Activated naive CD4-positive, alpha-beta T cell treated with Interleukin-2 at 50 U/mL for 16 hours (primary cell): Measurements from ENCODE around the gene HDAC6.

ENCODE experiments used
- DNase-seq: peaks from one replicate; pipeline ENCODE4 v3.0.0-alpha.2; 2020

Gene HDAC6

DNA sequence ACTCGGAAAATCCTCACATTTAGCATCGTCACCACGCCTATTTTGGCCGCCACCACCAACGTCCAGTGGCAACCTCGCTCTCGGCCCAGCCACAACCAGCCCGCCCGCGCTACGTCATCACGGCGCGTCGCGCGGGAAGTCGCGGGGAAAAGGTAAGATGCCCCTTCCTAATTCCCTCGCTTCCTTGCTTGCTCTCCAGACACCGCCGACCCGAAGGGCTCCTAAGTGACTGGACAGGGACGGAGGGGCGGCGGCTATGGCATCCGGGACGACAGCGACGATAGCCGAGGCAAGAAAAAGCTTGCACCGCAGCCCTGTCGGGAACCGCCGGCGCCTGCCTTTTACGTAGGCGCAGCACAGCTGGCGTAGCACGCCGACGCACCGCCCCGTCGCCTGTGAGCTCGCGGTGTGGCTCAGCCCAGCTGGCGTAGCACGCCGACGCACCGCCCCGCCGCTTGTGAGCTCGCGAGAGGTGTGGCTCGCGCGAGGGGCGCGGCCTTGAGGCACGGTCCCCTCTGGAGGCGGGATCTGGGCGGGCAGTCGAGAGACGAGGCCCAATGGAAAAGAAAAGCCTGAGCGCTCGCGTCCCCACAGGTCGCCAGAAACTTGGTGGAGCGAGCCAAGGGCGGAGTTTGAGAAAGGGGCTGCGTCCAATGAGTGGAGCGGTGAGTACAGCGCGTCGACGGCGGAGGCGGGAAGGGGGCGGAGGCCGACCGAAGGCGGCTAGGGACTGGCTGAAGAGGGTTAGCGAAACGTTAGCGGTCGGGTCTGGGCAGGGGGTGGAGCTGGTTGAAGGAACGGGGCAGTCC, at the start of gene HDAC6:
Gene HDAC6 (plus strand): TSS at position 788 of the 809 bp plus-strand sequence. CDS start 626 bp downstream, outside the sequence.
- DNase-seq: peak; percentile 95

DNA sequence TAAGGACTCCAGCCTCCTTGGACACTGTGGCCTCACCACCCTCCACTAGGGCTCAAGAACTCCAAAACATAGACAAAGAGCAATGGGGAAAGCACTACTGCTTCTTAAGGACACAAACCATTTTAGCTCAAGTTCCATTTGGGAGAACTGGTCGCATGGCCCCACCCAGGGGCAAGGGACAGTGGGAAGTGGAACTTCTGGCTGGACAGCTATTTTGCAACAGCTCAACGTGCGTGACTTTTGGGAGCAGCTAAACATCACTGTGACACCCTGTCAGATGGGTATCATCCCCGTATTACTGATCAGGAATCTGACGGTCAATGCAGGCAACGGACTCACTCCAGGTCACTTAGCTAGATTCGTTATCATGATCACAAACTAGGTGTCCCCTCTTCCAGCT, 49.4 kb upstream of the HDAC6 start:
- no peak for DNase-seq

DNA sequence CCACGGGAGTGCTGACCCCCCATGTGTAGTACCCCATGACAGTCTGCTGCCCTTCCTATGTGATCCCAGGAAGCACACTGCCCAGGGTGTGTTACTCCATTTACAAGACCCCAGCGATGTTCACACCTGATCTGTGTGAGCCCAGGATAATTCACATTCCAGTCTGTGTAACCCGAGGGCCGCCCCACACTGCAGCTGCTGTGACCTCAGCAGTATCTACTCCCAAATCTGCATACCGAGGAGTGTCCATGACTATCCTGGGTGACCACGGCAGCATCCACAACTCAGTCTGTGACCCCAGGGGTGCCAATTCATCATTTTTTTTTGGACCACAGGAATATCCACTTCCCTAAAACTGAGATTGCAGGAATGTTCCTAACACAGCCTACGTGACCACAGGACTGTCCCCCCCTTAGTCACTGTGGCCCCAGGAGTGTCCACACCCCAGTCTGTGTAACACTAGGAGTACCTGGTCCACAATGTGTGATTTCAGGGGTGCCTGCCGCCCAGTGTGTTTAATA, 48.1 kb upstream of the HDAC6 start:
- no peak for DNase-seq

DNA sequence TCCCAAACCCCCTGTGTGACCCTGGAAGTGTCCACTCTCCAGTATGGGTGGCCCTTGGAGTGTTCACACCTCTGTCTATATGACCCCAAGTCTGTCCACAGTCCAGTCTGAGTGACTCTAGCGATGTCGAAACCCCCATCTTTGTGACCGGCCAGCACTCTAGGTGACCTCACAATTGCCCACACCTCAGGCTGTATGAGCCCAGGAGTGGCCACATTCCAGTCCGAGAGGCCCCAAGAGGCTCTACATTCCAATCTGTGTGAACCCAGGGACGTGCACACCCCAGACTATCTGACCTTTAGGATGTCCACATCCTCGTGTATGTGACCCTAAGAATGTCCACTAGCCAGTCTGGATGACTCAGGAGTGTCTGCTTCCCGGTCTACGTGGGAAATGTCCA, 47.6 kb upstream of the HDAC6 start:
- no peak for DNase-seq

DNA sequence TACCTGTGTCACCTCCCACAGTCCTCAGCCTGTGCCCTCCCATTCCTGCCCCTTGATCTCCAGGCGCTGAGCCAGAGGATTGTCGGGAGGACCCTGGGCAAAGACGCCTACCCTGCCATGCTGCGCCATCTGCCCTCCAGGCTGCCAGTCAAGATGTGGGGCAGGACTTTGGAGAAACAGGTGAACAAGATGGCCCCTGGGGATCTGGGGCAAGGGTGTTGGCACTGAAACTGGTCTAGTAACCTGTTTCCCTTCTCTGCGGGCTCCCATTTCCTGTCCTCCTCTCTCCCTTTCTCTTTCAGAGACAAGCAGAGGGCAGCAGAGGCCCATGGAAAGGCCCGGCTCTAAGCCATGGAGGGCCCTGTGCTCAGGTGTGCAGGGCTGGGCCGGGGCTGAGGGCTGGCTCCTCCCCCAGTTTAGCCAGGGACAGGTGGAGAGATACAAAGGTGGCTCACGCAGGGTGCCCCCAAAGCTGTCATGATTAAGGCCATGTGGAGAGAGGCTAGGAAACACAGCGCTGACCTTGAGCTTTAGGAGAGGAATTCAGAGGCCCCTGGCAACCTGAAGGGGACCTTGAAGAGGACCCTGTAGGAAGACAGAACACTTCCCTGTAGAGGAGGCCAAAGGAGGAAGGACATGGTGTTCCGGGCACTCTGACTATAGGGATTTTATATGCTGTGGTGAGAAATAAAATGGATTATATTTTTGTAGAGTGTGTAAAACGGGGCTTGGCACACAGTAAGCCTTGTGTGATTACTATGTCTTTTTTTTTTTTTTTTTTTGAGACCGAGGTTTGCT, 40.0 kb upstream of the HDAC6 start, which contains the start of gene GLOD5:
Gene GLOD5 (plus strand): TSS at position 74 of the 798 bp plus-strand sequence. CDS start 44 bp downstream, at position 118.
- no peak for DNase-seq

DNA sequence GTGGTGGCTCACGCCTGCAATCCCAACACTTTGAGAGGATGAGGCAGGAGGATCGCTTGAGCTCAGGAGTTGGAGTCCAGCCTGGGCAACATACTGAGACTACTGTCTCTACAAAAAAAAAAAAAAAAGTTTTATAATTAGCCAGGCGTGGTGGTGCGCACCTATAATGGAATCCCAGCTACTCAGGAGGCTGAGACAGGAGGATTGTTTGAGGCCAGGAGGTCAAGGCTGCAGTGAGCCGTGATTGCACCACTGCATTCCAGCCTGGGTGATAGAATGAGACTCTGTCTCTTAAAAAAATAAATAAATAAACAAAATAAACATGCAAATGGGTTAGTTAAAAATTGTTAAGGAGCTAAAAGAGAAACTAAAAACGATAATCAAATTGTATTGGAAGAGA, 32.6 kb upstream of the HDAC6 start:
- DNase-seq: no peak

DNA sequence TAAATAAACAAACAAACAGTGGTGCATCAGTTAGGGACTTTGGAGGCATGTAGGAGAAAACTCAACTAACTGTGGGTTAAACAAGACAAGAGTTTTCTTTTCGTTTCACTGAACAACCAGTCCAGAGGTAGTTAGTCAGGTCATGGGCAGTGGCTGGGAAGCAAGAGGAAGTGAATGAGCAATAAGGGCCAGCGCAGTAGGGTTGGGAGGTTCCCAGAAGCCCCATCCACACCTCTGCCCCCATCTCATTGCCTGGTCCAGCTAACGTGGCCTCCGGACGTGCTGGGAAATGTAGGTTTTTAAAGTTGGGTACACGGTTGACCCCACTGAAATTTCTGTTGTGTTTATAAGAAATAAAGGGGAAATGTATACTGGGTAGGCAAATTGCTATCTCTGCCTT, 31.6 kb upstream of the HDAC6 start:
- DNase-seq: no peak

DNA sequence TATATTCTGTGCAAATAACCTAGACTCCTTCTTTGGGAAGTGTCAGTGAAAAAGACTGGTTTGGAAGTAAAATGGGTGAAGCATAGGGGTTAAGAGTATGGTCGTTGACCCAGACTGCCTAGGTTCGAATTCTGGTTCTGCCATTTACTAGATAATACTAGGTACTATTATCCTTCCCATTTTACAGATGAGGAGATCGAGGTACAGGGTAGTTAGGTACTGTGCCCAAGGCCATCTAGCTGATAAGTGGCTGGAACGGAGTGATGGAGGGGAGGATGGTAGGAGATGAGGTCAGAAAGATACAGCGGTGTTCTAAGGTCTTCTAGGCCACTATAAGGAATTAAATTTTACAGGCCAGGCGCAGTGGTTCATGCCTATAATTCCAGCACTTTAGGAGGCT, 29.3 kb upstream of the HDAC6 start:
- DNase-seq: no peak

DNA sequence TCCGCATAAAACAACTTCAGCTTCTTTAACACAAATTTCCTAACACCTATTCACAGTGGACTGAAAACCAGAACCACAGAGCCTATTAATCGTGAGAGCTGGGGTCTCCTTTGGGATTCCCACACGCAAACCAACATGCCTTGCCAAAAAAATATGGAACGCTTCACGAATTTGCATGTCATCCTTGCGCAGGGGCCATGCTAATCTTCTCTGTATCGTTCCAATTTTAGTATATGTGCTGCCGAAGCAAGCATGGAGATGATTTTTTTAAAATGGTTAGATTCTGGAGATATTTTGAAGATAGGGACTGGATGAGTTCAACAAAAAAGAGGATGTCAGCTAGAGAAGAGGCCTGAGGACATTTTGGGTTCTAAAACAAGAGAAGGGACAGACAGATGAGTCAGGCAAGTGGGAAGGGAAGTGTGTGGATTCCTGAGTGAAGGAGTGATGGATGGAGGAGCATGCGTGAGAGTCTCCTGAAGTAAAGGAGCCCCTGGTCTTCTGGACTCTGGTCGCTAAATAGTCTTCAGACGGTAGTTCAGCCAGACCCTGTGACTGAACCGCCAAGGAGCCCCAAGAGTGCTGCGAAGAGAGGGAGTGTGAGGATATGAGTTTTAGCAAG, 24.9 kb upstream of the HDAC6 start:
- no peak for DNase-seq

DNA sequence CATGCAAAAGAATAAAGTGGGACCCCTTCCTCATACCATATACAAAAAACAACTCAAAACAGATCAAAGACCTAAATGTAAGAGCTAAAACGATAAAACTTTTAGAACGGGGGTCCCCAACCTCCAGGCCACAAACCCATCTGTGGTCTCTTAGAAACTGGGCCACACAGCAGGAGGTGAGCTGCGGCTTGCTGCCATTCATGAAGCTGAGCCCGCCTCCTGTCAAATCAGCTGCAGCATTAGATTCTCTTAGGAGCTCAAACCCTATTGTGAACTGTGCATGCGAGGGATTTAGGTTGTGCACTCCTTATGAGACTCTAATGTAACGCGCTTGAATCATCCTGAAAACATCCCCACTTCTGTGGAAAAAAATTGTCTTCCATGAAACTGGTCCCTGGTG, 22.5 kb upstream of the HDAC6 start:
- DNase-seq: no peak

DNA sequence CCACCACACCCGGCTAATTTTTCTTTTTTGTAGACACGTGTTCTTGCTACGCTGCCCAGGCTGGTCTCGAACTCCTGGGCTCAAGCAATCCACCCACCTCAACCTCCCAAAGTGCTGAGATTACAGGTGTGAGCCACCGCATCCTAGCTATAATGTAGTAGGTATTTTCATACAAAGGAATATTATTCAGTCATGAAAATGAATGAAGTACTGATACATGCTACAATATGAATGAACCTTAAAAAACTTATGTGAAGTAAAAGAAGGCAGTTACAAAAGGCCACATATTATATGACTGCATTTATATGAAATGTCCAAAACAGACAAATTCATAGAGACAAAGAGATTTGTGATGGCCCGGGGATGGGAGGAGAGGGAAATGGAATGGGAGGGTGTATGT, 20.2 kb upstream of the HDAC6 start:
- no peak for DNase-seq

DNA sequence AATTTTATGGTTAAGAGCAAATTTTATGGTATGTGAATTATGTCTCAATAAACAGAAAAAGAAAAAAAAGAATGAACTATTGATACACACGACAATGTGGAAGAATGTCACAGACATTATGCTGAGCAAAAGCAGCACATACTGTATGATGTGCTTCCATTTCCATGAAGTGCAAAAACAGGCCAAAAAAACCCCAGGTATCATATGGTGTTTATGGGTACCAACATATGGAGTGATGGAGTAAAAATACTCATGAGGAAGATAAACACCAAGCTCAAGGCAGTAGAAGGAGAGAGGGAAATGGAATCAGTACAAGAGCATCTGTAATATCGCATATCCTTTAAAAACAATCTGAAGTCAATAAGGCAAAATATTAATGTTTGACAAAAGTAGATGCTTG, 19.7 kb upstream of the HDAC6 start:
- no peak for DNase-seq

DNA sequence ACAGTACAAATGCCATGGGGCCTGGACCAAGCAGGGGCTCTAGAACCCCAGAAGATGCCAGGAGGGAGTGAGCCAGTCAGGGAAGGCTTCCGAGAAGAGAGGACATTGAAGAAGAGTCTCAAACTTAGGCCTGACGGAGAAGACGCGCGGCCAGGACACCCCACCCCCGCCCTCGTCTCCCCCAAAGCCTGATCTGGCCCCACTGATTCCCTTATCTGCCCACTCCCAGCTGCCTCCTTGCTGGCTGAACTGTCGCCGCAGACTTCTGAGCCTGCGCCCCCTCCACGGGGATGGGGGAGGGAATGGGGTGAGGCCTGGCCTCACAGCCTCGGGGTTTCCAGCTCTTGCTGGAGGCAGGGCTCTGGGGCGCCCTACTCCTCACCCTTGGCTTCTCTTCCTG, 19.1 kb upstream of the HDAC6 start:
- DNase-seq: no peak

DNA sequence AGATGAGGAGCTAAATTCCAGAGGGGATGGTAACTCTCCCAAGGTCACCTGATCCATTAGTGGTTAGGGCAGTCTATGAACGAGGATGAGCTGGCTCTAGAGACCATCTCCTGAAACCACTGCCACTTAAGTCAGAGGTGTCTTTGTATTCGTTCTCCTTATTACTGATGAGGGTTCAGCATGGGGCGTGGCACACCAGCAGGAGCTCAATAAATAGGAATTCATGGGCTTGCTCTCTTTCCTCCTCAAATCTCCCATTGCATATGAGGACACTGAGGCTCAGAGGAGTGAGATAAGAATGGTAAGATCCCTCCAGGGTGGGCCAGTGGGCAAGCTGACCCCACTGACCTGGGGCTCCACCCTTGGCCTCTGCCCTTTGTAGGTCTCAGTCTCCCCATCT, 17.1 kb upstream of the HDAC6 start:
- no peak for DNase-seq

DNA sequence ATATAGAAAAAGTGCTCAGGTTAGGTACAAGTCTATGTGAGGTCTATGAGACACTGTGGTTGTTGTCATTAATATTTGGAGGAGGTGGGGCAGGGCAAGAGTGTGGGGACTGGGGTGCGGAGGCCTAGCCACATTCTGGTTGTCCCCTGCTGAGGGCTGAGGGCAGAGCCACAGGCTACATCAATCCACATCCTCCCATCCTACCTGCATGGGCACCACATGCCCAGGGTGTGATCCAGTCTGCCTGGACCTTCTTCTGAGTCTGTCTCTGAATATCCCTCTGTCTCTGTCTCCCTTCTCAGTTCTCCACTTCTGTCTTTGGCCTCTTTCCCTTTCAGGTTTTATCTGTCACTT, 16.7 kb upstream of the HDAC6 start:
- DNase-seq: no peak

DNA sequence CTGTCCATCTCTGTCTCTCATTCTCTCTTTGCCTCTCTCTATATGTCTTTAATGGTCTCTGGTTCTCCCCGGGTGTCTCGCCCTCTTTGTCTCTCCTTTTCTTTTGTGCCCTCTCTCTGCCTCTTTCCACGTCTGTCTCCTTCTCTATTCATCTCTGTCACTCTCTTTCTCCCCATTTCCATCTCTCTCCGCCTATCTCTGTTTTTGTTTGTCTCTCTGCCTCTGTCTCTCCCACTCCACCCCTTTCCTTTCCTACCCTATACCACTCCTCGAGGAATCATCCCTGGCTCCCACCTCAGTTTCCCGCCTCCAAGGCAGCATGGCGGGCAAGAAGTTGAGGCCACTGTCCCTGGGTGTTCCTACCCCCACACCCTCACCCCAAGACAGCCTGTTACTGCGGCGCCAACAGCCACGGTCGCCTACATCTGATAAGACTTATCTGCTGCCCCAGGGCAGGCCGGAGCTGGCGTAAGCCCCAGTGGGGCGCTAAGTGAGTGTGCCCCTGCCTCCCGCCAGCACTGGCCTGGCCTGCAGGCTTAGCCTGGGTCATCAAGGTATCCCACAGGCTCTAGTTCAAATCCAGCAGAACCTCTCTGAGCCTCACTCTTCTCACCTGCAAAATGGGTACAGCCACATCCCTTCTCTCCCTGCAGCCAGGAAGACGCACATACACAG, 16.2 kb upstream of the HDAC6 start:
- DNase-seq: no peak

DNA sequence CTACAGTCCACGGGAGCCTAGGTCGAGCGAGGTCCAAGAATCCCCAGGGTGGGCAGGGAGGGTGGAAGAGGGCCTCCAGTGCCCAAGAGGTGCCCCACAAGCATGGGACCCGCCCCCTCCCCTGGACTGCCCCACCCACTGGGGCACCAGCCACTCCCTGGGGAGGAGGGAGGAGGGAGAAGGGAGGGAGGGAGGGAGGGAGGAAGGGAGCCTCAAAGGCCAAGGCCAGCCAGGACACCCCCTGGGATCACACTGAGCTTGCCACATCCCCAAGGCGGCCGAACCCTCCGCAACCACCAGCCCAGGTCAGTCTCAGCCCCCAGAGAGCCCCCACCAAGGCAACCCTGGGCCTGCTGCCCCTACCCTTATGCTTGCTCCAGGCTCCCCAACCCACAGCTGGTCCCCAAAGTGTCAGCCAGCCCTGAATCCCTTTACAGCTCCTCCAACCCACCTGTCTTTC, 15.5 kb upstream of the HDAC6 start, which contains the start of gene GATA1:
Gene GATA1 (plus strand): TSS at position 250 of the 460 bp plus-strand sequence. CDS start 4,520 bp downstream, outside the sequence.
- no peak for DNase-seq

DNA sequence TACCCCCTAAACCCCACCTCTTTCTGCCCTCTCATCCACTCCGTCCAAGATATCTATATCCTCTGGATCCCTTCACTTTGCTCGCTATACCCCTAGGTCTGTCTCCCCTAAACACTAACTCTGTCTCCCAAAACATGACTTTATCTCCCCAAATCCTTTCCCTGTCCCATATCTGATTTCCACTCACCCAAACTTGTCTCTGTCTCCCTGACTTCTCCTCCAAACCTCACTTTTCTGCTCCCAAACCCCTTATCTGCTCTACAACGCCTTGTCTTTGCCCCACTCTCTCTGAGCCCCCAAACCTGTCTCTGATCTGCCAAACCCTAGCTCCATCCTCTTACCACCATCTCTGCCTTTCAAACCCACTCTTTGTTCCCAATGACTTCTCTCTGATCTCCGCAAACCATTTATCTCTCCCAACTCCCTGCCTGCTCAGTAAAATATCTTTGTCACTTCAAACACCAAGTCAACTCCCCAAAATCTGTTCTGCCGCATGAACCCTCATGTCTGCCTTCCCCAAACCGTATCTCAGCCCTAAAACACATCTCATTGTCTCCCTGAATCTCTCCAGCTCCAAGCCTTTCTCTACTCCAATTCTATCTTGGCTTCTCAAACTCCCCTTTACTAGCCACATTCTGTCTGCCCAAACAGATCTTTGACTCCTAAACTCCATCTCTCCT, 14.9 kb upstream of the HDAC6 start:
- DNase-seq: no peak

DNA sequence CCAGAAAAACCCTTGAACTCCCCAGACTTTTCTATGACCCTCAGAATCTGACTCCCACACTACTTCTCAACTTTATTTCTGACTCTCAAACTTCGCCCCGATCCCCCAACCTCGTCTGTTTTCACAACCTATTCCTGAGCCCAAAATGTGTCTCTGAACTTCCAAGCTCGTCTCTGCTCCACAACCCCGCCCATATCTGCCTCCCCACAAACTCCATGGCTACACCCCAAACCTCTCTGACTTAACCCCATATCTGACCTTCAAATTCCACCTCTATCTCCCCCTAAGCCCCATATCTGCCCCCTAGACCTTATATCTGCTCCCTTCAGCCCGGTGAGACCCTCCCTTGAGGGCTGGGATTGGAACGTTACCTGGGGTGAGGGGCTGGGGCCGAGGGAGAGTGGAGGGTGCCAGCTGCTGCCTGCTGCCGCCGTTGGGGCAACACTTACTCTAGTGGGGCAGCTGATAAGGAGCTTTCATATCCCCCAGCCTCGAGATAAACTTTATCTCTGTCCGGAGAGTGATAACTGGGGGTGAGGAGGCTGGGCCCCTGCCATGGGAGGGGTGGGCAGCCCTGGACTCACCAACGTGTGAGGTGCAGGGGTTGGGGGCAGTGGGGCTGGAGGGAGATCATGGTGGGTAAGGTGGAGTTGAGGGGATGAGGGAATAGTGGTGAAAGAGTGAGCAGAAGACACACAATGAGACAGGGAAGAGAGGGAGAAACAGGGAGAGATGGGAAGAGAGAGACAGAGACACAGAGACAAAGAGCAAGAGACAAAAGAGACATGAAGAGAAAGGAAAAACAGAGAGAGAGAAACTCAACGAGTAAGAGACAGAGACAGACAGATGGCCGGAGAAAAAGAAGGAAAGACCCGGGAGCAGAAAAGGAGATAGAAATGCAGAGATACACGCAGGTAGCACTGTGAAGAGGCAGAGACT, 14.1 kb upstream of the HDAC6 start:
- no peak for DNase-seq

DNA sequence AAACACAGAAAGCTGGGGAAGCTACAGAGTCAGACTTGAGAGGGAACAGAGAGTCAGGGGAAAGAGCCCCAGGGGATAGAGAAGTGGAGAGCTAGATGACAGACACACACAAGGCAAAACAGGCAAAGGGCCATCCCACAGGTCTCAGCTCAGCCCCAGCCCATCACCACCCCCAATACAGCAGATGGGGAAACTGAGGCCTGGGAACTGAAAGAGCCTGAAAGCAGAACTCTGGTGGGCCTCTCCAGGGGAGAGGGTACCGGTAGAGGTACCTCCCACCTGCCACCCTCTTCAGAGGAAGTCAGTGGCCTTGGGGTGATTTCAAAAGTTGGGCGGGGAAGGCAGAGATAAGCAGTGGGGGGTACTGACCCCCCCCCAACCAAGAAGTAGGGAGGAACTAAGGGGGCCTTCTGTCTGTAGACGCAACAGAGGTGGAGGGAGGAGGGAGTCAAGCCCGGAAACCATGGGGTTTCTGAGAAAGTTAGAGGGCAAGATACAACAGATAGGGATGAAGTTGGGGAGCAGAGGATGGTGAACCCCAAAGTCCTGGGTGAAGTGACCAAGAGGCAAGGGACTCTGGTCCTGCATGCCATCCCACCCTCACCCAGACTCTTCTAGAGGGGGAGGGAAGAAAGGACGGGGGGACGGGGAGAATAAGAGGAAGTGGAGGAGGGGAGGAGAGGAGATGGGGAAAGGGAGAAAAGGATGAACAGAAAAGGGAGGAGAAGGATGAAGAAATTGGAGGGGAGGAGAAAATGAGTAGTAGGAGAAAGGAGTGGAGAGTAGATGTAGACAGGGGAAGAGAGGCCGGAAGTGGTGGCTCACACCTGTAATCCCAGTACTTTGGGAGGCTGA, 12.3 kb upstream of the HDAC6 start:
- DNase-seq: no peak
